Activated CD8-positive, alpha-beta memory T cell treated with anti-CD3 and anti-CD28 coated beads for 48 hours (primary cell): Measurements from ENCODE around the gene ATXN1.
"Not testable (repeated sequence)": the region's sequence is repeated elsewhere in the genome, so short reads cannot be mapped to it uniquely, and the experiment has no call there.

Experiments
- DNase-seq, 3 experiments: peaks; one replicate each; pipeline ENCODE4 v3.0.0-alpha.2; 2020; ENCODE audit warnings: low read depth in 2 of 3, low spot score in 2 of 3

ATXN1 gene

DNA sequence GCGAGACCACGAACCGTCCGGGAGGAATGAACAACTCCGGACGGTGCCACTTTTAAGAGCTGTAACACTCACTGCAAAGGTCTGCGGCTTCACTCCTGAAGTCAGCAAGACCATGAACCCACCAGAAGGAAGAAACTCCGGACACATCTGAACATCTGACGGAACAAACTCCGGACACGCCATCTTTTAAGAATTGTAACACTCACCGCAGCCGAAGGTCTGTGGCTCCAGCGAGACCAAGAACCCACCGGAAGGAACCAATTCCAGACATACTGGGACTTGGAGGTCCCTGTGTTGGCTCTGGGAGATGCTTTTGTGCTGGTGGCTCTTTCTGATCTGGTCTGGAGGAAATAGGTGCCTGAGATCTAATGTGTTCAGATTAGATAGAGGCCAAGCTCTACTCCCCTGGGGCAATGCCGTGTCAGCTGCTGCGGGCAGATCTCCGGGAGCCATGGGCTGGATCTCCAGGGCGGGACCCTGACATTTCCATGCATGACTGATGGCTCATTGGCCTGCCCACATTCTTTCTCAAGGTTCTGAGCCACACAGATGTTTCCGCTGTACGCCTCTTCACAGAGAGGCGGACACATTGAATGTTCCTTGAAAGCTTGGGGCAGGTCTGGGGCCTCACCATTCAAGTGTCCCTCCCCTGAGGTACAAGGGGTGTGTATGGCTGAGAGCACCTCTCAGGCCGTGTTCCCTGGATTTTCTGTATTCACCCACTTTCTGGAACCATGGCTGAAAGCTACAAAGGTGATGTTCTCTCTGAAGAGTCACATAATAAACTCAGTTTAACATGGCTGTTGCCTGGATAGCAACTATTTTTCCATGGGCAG is 493.6 kb downstream of the ATXN1 start:
- DNase-seq, result no peak

DNA sequence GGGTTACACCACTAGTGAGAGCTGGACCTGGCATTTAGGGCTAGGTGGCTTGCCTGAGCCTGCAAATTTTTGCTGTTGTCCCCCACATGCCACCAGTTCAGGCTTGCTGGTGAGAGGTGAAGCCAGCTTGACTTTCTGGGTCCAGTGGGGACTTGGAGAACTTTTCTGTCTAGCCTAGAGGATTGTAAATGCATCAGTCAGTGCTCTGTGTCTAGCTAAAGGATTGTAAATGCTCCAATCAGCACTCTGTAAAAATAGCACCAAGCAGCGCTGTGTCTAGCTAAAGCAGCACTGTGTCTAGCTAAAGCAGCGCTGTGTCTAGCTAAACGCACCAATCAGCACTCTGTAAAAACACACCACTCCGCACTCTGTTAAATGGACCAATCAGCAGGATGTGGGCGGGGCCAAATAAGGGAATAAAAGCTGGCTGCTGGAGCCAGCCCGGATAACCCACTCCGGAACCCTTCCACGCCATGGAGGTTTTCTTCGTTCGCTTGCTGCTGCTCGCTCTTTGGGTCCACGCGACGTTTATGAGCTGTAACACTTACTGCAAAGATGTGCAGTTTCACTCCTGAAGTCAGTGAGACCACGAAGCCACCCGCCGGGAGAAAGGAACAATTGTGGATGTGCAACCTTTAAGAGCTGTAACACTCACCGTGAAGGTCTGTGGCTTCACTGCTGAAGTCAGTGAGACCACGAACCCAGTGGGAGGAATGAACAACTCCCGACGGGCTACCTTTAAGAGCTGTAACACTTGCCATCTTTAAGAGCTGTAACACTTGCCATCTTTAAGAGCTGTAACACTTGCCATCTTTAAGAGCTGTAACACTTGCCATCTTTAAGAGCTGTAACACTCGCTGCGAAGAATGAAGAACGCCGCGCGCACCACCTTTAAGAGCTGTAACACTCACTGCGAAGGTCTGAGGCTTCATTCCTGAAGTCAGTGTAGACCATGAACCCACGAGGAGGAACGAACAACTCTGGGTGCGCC is 495.6 kb downstream of the ATXN1 start:
- no peak for DNase-seq

DNA sequence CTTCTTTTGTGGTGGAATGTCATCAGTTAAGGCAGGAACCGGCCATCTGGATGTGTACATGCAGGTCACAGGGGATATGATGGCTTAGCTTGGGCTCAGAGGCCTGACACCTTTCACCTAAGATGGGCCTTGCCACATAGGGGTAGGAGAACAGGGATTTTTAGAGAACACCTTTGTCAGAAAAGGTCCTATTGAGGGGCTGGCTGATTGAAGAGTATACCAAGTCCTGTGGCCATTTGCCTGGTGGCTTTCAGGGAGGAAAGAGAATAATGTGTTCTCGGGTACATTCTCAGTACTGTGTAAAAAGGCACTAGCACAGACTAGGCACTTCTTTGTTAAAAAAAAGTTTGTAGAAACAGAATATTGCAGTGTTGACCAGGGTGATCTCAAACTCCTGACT is 496.5 kb downstream of the ATXN1 start:
- no peak for DNase-seq

DNA sequence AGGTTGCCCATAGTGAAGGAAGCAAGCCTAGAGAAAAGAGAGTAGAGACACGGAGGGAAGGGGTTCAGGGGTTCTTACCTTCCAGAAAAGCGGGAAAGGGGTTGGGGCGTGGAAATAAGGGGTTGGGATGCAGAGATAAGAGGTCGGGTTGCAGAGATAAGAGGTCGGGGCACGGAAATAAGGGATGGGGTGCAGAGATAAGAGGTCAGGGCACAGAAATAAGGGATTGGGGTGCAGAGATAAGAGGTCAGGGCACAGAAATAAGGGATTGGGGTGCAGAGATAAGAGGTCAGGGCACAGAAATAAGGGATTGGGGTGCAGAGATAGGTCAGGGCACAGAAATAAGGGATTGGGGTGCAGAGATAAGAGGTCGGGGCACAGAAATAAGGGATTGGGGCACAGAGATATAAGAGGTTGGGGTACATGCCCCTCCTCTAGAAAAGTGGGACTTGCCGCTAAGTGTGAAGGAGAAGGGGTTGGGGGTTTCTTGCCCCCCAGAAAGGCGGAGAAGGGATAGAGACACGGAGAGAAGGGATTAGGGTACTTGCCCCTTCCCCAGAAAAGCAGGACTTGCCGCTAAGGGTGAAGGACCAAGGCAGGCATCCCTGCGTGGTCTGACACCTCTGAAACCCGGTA is 497.7 kb downstream of the ATXN1 start:
- not testable (repeated sequence) for DNase-seq

DNA sequence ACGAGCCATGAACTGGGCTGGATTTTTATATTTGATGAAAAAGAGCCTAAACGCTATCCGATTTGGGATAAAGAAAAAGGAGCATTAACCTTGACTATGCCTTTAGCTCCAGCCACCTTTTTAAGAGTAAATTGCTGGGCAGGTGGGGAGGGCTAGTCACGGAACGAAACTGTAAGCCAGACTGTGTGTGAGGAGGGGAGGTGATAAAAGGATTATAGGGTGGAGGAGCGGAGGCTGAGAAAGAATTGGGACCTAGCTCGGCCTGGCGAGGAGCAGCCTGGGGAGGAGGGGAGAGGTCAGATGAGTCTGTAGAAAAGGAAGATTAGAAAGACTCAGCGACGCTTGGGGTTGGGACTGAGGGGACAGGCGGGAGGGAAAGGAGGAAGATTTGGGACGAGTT is 498.5 kb downstream of the ATXN1 start:
- not testable (repeated sequence) for DNase-seq

DNA sequence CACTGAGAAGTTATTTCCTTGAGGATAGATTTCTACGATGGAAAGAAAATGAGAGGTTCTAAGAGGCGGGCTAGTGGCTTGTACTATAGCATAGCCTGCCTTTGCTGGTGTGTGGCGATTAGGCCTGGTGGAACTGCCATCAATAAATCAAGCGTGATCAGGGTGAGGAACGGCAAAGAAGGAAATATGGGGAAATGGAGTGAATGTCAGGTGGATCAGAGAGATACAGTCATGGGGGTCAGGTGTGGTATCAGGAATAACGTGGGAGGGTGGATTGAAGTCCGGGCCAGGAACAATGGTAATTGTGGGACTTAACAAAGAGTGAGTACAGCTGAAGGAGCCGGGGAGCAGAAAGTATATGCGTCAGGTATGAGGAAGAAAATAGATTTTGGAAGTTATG is 500.7 kb downstream of the ATXN1 start:
- DNase-seq, result not testable (repeated sequence)

DNA sequence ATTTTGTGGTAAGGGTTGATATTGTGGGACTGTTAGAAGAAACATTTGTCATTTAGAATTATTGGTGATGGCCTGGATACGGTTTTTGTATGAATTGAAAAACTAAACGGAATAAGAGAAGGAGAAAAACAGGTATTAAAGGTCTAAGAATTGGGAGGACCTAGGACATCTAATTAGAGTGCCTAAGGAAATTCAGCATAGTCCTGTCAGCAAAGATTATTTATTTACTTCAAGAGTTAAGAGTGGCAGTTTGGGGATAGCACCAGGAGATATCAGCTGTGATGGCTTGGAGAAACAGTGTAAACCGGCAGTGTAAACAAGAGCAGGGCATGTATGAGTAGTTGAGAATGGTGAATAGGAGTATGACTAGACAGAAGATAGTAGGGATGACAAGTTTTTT is 501.7 kb downstream of the ATXN1 start:
- DNase-seq, result not testable (repeated sequence)

DNA sequence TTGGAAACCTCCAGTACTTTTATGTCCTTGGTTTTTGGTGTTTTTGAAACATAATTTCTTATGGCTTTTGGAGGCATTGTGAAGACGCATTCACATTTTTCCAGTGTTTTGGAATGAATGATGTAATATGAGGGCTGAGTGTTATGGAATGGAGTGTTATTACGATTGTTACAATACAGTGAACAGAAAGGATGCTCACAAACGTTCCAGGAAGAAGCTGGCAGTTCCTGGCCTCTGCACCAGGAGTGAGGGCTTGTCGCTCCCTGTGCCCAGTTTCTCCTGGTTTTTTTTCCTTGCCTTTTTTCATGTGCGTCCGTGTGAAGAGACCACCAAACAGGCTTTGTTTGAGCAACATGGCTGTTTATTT is 502.6 kb downstream of the ATXN1 start:
- no peak for DNase-seq

DNA sequence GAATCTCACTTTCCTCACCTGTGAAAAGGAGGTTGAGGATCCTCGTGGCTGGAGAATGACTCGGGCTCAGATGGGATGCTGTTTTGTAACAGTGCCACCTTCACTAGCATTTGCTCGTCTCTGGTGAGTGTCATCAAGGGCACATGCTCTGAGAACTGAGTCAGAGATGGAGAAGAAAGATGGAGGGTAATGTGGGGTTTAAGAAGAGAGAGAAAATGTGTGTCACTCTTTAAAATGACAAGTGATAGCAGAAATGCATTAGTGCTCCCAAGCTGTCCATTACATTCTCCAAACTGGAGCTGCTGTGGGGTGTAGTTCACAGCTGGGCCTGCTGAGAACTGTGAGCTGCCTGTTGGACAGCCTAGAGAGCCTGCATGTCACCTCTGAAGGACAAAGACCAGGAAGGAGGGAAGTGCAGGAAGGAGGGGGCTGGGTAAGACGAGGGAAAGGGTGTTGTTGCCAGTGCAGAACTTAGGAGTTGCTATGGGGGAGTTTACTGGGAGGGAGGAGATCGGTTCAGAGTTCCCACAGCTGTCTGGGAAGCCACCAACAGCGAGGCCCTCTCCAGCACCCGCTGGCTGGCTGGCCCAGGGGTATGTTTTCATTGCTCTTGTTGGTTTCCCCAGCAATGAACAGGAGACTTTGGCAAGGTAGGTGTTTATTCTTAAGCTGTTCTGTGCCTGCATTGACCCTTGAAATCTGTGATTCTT is 503.1 kb downstream of the ATXN1 start:
- no peak for DNase-seq

DNA sequence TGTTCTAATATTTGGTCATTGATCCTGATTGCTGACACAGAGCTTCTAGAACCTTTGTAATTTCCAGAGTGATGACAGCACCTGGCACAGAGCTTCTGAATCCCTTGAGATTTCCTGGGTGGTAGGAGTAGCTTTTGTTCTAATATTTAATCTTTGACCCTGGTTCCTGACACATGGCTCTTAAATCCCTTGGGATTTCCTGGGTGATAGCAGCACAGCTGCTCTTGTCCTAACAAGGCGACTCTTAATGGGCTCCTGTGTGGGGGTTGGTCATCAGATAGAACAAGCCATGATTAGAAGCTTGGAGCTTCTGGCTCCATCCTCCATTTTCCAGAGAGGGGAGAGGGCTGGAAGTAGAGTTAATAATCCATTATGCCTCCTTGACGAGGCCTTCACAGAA is 504.5 kb downstream of the ATXN1 start:
- DNase-seq, result no peak

DNA sequence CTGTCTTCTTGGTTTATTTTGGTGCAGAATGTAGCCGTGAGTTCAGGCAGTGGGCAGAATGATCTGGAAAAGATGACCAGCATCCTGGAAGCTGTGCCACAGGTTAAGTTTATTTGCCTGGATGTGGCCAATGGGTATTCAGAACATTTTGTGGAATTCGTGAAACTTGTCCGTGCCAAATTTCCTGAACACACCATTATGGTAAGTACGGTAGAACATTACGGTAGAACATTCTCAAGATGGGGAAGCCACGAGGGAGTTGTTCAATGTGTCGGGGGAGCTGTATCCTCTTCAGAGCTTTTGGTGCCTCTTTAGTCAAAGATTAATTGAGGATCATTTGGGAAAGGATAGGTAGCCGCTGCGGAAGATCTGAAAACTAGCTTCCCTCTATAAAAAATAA is 506.7 kb downstream of the ATXN1 start:
- DNase-seq, result no peak

DNA sequence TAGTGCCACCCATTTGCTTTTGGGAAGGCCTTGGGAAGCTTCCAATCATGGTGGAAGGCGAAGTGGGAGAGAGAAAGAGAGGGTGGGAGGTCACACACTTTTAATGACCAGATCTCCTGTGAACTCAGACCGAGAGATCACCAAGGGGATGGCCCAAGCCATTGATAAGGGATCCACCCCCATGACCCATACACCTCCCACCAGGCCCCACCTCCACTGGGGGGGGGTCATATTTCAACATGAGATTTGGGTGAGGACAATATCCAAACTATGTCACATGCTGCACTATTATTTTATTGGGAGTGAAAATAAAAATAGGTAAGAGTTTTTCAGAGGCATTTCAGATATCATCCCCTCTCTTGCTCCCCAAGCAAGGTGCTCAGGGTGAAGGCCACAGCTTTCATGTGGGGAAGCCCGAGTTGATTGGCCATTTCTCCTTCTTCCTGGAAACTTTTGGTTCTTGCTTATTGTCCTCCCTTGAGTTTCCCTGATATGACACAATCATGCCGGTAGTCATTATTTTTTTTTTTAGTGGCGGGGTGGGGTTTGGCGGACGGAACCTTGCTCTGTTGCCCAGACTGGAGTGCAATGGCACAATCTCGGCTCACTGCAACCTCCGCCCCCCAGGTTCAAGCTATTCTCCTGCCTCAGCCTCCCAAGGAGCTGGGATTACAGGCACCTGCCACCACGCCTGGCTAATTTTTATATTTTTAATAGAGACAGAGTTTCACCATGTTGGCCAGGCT is 507.7 kb downstream of the ATXN1 start:
- DNase-seq, result no peak

DNA sequence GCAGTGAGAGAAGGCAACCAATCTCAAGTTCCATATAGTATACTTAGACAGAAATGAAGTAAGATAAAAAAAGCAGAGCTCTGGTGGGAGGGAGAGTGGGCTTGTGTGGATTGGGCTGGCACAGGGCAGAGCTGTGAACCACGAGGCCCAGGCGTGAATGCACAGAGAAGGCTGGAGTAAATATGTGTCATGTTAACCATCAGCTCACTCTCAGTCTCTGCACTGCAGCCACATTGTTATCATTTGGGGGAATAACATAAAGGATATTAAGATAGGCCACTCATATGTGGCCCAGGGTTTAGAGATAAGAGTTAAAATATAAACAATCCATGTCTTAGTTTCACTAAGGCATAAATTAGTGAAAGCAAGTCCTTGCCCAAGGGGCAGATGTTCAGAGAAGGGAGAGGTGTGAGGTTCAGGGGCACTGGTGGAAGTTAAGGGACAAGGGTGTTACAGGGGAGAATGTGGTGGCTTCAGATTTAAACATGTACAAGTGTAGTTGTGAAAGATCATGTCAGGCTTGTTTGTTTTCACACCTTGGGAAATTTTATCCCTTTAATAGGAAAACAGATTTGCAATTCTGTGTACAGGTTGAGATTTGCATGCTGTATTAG is 508.5 kb downstream of the ATXN1 start:
- DNase-seq, result no peak

DNA sequence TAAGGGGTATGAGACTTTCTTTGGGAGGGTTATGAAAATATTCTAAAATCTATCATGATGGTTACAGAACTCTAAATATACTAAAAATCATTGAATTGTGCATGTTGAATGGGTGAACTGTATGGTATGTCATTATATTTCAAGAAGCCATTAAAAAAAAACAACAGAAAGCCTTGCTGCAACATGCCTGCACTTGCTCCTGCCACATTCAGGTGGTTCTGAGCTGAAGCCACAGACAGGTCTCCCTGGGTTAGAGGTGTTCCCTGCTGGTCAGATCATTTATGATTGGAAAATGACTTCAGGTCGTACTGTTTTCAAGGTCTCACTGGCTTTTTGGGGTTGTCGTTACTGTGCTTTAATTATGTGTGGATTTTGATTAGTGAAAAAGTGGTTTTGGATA is 509.6 kb downstream of the ATXN1 start:
- no peak for DNase-seq

DNA sequence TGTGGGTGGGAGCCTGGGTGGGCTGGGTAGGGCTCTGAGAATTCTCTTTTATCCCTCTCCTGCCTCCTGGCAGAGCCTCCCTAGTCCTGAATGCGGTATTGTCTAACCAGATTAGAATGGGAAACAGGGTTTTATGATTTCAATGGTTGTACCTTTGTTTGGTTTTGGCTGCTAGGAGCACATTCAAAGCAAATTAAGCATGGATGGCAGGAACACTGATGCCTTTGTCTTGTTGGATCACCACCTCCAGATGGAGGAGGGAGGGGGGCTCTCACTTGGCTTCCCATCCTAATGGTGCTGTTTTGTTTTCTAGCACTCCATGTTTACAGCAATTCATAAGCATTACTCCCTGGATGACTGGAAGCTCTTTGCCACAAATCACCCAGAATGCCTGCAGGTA is 511.3 kb downstream of the ATXN1 start:
- no peak for DNase-seq
